HG03095 (cell line): ENCODE data around the gene KRT10.

Experiments
- ATAC-seq: cut with Tn5 transposase; IDR thresholded peaks from one replicate; pipeline ENCODE4 v1.9.1; 2021; ENCODE audit warnings: moderate library complexity; ENCODE audit not compliant: unreplicated experiment

The KRT10 gene

GRCh38 chr17:40809721-40810421 is 12.5 kb downstream of the KRT10 start:
- no peak for ATAC-seq

GRCh38 chr17:40806131-40806530 is 16.3 kb downstream of the KRT10 start:
- no peak for ATAC-seq

GRCh38 chr17:40803617-40804082 is 18.8 kb downstream of the KRT10 start:
- ATAC-seq, result no peak

GRCh38 chr17:40801157-40801556 is 21.3 kb downstream of the KRT10 start:
- no peak for ATAC-seq

- no peak for ATAC-seq
Measured at GRCh38 chr17:40800381-40800780, 22.0 kb downstream of the KRT10 start.

- no peak for ATAC-seq
Measured at GRCh38 chr17:40799859-40800258, 22.6 kb downstream of the KRT10 start, which contains the start of gene KRT28. KRT28 (minus strand) TSS chr17:40799959; CDS start chr17:40799893, 66 bp downstream.

GRCh38 chr17:40796846-40797245 is 25.6 kb downstream of the KRT10 start:
- ATAC-seq, result no peak

- no peak for ATAC-seq
Measured at GRCh38 chr17:40795019-40795667, 27.3 kb downstream of the KRT10 start.

GRCh38 chr17:40794466-40794865 is 27.9 kb downstream of the KRT10 start:
- no peak for ATAC-seq

GRCh38 chr17:40793832-40794231 is 28.6 kb downstream of the KRT10 start:
- no peak for ATAC-seq

GRCh38 chr17:40791787-40792436 is 30.5 kb downstream of the KRT10 start:
- ATAC-seq, result no peak

- no peak for ATAC-seq
Measured at GRCh38 chr17:40791111-40791510, 31.3 kb downstream of the KRT10 start.

GRCh38 chr17:40782450-40782849 is 40.0 kb downstream of the KRT10 start, which contains the start of gene KRT27:
KRT27 (minus strand) TSS chr17:40782550; CDS start chr17:40782493, 57 bp downstream.
- no peak for ATAC-seq

- no peak for ATAC-seq
Measured at GRCh38 chr17:40779181-40779909, 43.1 kb downstream of the KRT10 start.

GRCh38 chr17:40778461-40778860 is 44.0 kb downstream of the KRT10 start:
- ATAC-seq, result no peak

- ATAC-seq, result no peak
Measured at GRCh38 chr17:40777971-40778370, 44.4 kb downstream of the KRT10 start.

GRCh38 chr17:40777459-40777858 is 45.0 kb downstream of the KRT10 start:
- no peak for ATAC-seq

- ATAC-seq, result no peak
Measured at GRCh38 chr17:40775945-40776344, 46.5 kb downstream of the KRT10 start.

GRCh38 chr17:40772101-40772500 is 50.3 kb downstream of the KRT10 start, which contains the start of gene KRT26:
KRT26 (minus strand) TSS chr17:40772201; CDS start chr17:40772113, 88 bp downstream.
- ATAC-seq, result no peak
